T-helper 9 cell (primary cell): ENCODE data around the gene PPIG.
"Not testable (repeated sequence)": the region's sequence is repeated elsewhere in the genome, so short reads cannot be mapped to it uniquely, and the experiment has no call there.

Experiments used
- DNase-seq: peaks from one replicate; pipeline ENCODE4 v3.0.0-alpha.2; 2020

Gene PPIG

DNA sequence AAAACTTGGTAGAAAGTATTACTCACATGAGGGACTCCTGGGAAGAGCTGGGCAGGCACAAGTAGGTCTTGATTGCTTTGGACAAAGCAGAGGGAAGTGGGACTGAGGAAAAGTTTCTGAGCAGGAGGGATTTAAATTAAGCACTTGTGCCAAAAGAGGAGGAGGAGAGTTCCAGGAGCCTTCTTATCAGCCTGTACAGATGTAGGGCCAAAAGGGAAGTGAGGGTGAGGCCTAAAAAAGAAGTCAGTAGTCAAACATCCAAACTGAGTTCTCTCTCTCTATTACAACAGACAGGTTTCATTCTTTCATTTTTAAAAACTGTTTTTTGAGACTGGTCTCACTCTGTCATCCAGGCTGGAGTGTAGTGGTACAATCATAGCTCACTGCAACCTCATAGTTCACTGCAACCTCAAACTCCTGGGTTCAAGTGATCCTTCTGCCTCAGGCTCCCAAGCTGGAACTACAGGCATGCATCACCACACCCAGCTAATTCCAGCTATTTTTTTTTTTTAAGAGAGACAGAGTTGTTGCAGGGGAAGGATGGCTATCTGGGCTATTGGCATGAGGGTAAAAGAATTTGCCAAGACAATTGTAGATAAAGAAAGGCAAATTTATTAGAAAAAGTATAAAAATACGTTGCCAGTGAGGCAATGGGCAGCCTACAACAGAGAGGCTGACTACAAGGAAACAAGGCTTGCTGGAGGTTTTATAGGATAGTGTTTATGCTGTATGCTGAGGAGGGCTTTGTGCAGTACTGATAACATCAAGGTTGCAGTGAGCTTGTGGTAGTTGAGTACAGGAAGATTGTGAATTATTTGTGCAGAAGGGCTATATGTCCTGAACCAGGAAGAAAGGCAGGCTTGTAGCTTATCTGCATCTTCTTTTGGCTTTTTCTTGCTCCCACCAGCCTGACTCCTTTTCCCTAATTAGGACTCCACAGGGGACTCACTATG, 81.1 kb downstream of the PPIG start:
- no peak for DNase-seq

DNA sequence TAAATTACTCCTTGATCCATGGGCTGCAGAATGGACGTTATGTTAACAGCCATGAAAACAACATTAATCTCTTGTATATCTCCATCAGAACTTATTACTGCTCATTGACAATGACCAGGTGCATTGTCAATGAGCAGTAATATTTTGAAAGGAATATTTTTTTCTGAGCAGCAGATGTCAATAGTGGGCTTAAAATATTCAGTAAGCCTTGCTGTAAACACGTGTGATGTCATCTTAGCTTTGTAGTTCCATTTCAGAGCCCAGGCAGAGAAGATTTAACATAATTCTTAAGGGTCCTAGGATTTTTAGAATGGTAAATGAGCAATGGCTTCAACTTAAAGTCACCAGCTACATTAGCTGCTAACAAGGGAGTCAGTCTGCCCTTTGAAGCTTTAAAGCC, 83.4 kb downstream of the PPIG start:
- no peak for DNase-seq

DNA sequence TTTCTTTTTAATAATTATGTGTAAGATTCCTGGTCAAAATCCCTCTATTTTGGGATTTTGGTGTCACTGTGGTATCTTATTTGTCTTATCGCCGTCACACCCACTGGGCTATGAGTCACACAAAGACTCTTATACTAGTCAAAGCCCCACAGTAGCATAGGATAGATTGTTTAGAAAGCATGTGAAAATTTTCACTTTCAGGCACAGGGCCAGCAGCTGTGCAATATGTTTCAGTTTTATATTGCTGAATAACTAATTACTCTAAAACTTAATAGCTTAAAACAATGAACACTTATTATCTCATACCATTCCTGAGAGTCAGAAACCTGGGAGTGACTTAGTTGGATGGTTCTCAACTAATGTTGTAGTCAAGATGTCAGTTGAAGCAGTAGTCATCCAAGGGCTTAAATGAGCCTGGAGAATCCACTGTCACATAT, 86.1 kb downstream of the PPIG start:
- no peak for DNase-seq

DNA sequence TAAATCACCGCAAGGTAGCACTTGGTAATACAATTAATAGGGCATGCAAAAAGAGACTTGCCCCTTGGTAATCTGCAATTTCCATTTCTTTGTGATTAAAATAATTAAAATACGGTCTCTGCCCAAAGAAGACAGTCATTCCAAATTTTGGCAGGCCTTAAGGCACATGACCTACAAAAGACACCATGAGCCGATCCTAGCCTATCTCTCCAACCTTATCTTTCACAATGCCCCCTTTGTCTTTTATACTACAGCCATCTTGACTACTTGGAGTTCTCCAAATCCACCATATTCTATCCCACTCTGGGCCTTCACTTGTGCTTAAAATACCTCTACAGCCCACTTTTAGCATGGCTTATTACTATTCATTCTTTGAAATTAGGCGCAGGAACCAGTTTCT, 86.8 kb downstream of the PPIG start:
- no peak for DNase-seq

DNA sequence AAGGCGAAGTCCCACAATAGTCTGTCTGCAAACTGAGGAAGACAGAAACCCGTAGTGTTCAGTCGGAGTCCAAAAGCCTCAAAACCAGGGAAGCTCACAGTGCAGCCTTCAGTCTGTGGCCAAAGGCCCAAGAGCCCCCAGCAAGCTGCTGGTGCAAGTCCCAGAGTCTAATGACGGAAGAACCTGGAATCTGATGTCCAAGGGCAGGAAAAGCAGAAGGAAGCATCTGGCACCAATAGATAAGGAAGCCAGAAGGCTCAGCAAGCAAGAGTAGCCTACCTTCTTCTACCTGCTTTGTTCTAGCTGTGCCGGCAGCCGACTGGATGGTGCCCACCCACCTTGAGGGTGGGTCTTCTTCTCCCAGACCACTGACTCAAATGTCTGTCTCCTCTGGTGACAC, 88.3 kb downstream of the PPIG start:
- DNase-seq, result no peak

- DNase-seq, result no peak
Observed at GRCh38 chr2:169673106-169673505, 89.0 kb downstream of the PPIG start.

DNA sequence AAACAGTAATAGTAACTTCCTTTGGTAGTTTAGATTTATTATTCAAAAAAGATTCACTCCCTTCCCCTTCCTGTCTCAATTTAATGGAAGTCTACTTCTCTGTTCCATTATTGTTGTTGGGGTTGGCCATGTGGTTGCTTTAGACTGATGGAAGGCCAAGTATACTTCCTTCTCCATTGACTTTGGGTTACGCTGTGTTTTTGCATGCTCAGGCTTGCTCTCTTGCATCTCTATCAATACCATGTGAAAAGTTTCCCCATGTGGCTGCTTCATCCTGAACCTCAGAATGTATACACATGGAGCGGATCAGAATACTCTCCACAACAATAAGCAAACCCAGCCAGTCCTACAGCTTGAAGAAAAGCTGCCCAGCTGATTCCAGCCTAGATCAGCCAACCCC, 89.8 kb downstream of the PPIG start:
- DNase-seq, result no peak

DNA sequence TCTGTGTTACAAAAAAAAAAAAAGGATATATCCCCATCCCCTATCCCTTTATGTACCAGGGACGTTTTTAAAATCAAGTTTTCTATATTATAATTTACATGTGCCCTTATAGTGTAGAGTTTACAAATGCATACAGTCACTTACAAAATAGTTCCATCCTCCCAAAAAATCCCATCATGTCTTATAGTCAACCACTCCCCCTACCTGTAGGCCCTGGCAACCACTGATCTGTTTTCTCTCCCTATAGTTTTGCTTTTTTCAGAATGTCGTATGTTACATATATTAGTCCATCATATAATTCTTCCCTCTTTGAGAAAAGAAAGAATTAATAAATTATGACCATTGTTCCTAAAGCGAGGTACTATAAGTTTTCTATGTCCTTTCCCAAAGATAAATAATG, 92.2 kb downstream of the PPIG start:
- no peak for DNase-seq

GRCh38 chr2:169676850-169677249, 92.7 kb downstream of the PPIG start:
- DNase-seq, result no peak

DNA sequence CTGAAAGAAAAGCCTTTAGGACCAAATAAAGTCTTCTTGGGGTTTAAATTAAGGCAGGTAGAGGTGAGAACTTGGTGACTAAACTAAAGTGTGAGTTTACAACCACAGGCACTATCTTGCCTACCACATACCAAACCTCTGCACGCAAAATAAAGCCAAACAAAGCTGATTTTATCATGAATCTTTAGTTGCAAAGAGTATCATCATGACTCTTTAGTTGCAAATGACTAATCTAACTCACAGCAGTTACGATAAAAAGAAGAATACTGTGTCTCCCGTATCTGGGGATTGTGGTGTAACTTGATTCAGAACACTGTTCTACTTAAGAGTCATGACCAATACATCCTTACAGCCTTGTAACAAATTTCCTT, 98.9 kb downstream of the PPIG start:
- no peak for DNase-seq

GRCh38 chr2:169683425-169684134, 99.4 kb downstream of the PPIG start:
- no peak for DNase-seq

- no peak for DNase-seq
Observed at GRCh38 chr2:169684135-169684565, 100.0 kb downstream of the PPIG start.

GRCh38 chr2:169684712-169685111, 100.6 kb downstream of the PPIG start:
- not testable (repeated sequence) for DNase-seq

- not testable (repeated sequence) for DNase-seq
Observed at GRCh38 chr2:169686825-169687224, 102.7 kb downstream of the PPIG start.

DNA sequence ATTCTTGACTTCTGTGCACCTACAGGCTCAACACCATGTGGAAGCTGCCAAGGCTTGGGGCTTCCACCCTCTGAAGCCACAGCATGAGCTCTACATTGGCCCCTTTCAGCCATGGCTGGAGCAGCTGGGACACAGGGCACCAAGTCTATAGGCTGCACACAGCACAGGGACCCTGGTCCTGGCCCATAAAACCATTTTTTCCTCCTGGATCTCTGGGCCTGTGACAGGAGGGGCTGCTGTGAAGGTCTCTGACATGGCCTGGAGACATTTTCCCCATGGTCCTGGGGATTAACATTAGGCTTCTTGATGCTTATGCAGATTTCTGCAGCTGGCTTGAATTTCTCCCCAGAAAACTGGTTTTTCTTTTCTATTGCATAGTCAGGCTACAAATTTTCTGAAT, 103.8 kb downstream of the PPIG start:
- not testable (repeated sequence) for DNase-seq

- DNase-seq, result no peak
Observed at GRCh38 chr2:169690958-169691357, 106.8 kb downstream of the PPIG start.
